ENCODE measurements around the gene NNT.
A peak's percentile ranks its signal among the peaks of the same experiment; 100 is the strongest.
"Not testable (repeated sequence)": the region's sequence is repeated elsewhere in the genome, so short reads cannot be mapped to it uniquely, and the experiment has no call there.

NNT gene

GRCh38 chr5:43631182-43631910 lies 28.4 kb downstream of the NNT start:
- peak; percentile 87 for DNase-seq

DNA sequence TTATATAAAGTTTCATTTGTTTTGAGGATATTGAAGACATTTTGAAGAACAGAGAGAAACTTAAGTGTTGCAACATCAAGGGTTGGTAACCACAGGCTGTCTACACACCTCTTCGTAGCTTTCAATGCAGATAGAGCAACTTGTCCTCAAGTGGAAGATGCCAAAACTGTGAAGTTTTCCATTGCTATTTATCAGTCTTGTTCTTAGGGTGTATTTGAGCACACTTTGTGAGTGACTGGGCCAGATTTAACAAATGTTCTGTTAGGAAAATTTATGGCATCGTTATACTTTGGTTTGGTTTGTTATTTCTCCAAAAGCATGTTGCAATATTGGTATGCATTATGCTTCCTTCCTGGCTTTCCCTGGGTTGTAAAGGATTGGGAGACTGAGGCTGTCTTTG lies 31.6 kb downstream of the NNT start:
- no peak for DNase-seq

DNA sequence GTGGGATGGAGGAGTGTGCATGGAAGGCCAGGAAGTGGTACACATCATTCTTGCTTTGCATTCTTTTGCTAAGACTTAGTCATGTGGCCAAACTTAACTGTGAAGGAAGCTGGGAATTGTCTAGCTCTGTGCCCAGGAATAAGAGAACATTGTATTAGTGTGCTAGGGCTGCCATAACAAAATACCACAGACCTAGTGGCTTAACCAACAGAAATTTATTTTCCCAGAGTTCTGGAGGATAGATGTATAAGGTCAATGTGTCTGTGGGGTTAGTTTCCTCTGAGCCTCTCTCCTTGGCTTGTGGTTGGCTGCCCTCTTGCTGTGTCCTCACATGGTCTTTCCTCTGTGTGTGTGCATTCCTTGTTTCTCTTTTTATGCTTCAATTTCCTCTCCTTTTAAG lies 32.4 kb downstream of the NNT start:
- DNase-seq: no peak

GRCh38 chr5:43636076-43636475 lies 33.1 kb downstream of the NNT start:
- no peak for DNase-seq

DNA sequence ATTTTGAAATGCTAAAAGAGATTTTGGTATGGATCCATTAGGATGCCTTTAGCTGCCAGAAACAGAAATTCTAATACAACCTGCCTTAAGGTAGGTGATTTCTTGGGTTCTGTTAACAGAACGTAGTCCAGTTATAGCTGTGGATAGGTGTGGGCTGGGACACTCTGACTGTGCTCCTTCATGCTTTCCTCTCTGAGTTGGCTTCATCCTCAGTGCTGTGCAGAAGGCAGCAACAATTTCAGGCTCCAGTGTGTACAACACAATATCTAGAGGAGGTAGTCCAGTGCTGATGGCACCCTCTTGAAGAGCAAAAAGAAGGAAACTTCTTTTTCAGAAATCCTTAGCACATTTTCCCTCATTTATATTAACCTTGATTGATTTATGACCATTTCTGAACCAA lies 34.4 kb downstream of the NNT start:
- no peak for DNase-seq

GRCh38 chr5:43638107-43638506 lies 35.1 kb downstream of the NNT start:
- no peak for DNase-seq

- no peak for DNase-seq
These were observed 35.6 kb downstream of the NNT start for GRCh38 chr5:43638546-43638945.

- no peak for DNase-seq
These were observed 36.6 kb downstream of the NNT start for GRCh38 chr5:43639566-43639965.

DNA sequence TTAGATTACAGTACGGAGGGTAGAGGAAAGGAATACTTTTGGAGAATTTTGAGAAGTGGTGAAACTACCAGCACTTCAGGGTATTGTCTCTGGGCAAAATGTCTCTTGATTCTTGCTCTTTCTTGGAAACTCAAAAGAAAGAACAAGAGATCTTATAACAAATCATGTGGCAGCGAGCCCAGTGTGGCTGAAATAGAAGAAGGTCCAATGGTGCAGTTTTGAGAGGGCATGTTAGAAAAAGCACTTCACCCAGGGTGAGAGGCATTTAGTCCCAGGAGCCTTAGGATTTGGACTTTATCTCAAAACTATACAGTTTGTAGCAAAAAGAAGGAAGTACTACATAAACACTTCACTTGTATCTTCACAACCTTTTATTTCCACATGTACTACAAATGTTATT lies 39.4 kb downstream of the NNT start:
- no peak for DNase-seq

DNA sequence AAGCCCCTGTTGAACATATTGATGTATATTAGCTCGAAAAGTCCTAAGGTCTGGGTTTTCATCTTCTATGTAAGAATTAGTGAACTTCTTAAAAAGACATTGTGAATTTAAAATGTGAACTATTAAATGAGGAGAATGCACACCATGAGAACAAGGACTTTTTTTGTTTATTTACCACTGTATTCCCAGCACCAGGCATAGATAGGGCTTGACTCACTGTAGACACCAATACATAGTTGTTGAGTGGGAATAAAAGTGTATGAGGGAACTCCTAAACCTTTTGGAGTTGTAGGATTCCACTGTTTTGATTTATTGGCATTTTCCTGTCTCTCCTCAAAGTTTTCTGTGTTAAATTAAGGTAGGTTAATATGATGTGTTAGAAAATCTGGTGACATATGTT lies 40.3 kb downstream of the NNT start:
- no peak for DNase-seq

- no peak for DNase-seq
These were observed 40.8 kb downstream of the NNT start for GRCh38 chr5:43643750-43644149.

- no peak for DNase-seq
These were observed 44.0 kb downstream of the NNT start for GRCh38 chr5:43646992-43647391.

DNA sequence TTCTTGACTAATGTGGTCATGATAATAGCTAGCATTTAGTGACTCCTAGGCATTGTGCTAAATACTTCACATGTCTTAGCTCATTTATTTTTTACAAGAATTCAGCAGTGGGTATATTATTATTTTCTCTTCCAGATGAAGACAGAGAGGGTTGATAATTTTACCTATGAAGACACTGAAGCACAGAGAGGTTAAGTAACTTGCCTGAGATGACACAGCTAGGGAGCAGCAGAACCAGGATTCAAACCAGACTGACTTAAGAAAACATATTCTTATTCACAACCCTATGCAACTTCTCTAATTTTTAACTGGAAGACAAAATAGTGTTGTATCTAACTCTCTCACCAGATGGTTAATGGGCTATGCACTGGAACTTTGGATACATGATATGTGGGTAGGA lies 44.8 kb downstream of the NNT start:
- no peak for DNase-seq

- no peak for DNase-seq
These were observed 45.6 kb downstream of the NNT start for GRCh38 chr5:43648499-43649124.

GRCh38 chr5:43649256-43649655 lies 46.3 kb downstream of the NNT start:
- DNase-seq: no peak

DNA sequence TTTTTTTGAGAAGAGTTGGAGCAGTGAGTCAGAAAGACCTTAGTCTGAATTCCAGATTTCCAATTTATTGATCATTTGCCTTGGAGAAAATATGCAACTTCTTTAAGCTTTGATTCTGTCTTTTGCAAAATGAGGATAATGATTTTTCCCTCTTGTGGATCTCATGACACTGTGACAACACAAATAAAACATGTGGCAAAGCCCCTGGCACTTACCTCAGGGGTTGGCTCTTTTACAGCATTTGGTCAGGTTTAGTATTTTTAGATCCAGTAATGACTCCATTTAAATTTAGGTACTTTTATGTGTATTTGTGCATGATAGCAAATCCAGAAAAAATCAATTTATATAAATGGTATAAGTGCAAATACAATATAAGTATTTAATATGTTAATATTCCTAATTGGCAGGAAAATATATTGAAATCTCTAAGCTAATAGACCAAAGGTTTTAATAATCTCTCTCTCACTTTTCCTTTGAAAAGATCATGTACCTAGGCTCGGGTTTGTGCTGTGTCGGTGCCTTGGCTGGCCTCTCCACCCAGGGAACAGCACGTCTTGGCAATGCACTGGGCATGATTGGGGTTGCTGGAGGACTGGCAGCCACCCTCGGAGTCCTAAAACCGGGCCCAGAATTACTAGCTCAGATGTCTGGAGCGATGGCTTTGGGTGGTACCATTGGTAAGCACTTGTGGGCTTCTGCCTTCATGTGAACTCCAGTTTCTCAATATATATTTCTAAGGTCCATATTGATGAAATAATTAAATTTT lies 49.7 kb downstream of the NNT start:
- no peak for DNase-seq

- DNase-seq: no peak
These were observed 55.5 kb downstream of the NNT start for GRCh38 chr5:43658509-43658908.

GRCh38 chr5:43659075-43659474 lies 56.1 kb downstream of the NNT start:
- no peak for DNase-seq

DNA sequence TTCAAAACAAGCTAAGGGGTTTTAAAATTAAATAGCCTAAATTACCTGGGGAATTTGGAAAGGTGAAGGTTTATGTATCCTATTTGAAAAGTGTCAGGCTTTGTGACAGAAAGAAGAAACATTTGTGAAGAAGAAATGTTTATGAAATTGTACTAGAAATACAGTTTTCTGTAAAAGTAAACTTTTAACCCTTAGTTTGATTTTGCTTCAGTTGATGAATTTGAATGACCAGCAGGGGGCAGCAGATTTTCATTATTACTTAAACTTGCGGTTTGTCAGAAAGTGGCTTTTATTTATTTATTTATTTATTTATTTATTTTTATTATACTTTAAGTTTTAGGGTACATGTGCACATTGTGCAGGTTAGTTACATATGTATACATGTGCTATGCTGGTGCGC lies 58.1 kb downstream of the NNT start:
- DNase-seq: peak; percentile 21

DNA sequence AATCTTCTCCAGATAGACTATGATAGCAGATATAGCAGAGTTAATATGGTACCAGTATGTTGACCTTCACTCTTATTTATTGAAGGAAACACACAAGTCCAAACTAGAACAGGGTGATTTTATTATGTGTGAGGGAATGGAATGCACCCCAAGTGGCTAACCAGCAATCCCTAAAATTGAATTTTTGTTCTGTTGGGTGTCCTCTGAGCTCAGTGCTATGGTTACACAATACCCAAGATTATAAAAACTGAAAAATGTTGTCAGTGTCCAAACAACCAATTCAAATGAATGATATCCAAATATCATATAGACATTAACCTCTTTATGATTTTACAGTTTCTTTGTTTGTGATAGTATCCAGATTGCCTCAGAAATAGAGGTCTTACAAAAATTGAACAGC lies 60.9 kb downstream of the NNT start:
- DNase-seq: no peak

DNA sequence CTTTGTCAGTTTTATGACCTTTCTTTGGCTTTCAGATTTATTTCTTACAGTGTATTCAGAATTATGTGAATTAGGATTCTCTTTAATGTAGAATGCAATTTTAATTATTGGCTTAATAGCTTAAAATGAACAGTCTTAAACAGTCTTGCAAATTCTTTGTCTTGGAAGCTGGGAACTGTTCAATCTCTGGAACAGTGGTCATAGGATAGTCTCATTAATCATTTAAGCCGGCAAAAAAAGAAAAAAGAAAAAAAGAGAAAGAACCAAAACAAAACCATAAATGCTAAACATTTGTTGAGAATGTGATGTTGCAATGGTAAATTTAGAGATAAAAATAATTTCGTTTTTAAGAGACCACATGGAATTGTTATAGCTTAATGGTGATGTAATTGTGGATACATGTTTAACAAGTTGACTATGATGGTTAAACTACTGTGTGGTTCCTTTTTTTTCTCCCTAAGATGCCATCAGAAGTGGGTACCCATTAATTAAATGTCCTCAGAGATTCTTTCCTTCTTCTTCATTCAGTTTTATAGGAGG lies 61.6 kb downstream of the NNT start:
- DNase-seq: no peak

GRCh38 chr5:43665749-43666148 lies 62.8 kb downstream of the NNT start:
- not testable (repeated sequence) for DNase-seq

DNA sequence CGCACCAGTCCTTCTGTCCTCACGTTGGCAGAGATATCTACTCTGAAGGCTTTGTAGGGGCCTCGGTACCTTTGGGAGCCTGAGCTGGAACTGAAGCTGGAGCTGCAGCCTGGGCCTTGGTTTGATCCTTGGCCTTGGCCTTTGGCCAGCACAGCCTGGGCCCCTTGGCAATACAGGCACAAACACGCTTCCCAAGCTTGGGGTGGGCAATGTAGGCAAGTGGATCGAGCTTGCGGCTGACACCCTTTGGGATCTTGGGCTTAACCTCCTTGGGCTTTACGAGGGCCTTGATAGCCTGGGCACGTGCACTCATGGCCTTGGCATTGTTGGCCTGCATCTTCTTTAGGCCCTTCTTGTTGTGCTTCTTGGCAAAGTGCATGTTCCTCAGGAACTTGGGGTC lies 63.7 kb downstream of the NNT start:
- DNase-seq: not testable (repeated sequence)

DNA sequence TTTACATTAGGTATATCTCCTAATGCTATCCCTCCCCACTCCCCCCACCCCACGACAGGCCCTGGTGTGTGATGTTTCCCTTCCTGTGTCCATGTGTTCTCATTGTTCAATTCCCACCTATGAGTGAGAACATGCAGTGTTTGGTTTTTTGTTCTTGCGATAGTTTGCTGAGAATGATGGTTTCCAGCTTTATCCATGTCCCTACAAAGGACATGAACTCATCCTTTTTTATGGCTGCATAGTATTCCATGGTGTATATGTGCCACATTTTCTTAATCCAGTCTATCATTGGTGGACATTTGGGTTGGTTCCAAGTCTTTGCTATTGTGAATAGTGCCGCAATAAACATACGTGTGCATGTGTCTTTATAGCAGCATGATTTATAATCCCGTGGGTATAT lies 64.4 kb downstream of the NNT start:
- DNase-seq: not testable (repeated sequence)
